ENCODE measurements around the gene CELF1.
"Not testable (repeated sequence)": the region's sequence is repeated elsewhere in the genome, so short reads cannot be mapped to it uniquely, and the experiment has no call there.

GRCh38 chr11:47526032-47526431 lies 26.9 kb downstream of the CELF1 start:
- TF ChIP-seq CTCF (IDR thresholded peaks at IDR 0.05); EZH2 (IDR thresholded peaks at IDR 0.05; ENCODE audit: borderline replicate concordance, insufficient read depth, low read depth, low read length, poor library complexity, severe bottlenecking): not testable (repeated sequence)
